HG03571 (cell line): ENCODE data around the gene BACH1.

Experiments used
- ATAC-seq: cut with Tn5 transposase; IDR thresholded peaks from one replicate; pipeline ENCODE4 v1.9.1; 2021; ENCODE audit not compliant: unreplicated experiment

Gene BACH1

DNA sequence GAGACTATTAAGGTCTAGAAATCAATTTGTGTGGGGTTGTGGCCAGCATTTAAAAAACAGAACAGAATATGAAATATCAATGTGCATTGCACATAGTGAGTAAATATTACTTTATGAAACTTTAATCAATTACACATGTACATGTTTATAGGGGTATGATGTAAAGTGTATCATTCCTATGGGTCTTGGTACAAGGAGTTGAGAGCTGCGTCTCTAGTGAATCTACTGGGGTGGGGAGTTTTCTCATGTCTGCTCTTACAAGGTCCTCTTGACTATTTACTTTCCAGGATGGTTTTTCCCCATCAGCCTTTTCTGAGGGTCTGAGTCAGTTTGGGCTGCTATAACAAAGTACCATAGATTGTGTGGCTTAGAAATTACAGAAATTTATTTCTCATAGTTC is 75.8 kb downstream of the BACH1 start:
- no peak for ATAC-seq

DNA sequence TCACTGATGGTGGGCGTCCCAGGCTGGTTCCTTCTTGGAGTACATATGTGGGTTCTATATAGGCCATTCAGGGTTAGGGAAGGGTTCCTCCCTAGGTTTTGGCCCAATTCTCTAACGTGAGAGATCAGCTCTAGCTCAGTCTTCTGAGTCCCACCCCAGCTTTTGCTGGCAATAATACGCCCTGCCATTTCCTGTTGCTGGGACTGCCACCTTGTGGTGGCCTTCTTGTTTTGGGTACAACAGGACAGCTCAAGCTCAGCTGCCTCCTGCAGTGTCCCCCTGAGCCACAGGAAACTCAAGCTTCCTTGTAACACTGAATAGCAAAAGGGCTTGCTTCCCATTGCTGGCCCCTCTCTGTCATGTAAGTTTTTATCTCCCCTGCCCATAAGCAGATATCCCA is 77.8 kb downstream of the BACH1 start:
- ATAC-seq: no peak

DNA sequence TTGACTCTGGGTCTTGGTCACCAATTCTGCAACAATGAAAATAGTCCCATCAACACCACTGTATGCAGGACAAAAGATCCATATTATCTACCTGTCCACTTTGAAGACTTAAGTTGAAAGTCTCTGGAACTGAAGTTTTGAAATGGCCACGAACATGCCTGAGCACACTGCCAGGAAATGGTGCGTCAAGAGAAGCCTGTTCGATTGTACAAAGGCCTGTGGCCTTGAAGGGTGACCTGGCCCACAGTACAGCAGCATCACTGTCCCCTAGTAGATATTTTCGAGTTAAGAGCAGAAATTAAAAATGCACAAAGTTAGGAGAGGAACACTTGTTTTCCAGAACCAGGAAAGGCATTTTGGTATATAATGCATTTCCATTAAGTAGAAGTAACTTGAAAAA is 78.5 kb downstream of the BACH1 start:
- no peak for ATAC-seq

DNA sequence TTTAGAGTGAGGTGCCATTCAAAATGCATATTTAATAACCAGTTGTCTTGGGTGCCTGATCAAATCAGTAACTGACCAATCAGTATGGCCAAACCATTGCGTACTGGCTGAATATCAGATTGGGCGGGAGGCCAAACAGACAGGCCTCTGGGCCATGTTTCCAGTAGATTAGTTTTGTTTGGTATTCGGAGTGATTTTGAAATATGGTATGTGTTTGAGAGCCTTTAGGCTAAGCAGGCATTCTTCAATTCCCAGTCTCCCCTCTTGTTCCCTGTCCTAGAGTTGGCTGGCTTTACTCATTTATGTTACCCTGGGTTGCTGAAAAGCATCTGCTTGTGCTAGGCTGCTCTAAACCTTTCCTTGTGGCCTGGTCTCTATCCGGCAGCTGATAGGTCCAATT is 80.1 kb downstream of the BACH1 start:
- no peak for ATAC-seq

DNA sequence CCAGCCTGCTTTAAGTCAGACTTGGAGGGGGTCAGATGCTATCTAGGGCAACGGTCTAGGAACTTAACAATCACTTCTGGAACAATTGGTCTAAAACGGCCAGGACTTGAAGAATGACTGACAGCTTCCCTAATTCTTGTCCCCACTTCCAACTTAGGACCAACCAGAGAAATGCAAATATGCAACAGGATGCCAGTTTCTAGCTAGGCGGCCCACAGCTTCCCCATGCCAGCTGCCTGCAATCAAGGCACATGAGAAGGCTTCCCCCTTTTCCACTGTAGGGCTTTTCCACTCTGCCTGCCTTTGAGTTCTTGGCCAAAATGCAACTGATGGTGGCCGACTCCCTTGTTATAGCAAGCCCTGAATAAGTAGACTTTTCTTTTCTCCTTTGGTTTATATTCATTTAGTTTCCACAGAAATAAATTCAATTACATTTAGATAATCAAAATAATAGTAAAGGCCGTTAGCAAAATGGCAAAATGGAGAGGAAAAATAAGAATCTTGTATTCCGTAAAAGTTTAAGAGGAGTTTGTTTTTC is 80.9 kb downstream of the BACH1 start:
- ATAC-seq: no peak

DNA sequence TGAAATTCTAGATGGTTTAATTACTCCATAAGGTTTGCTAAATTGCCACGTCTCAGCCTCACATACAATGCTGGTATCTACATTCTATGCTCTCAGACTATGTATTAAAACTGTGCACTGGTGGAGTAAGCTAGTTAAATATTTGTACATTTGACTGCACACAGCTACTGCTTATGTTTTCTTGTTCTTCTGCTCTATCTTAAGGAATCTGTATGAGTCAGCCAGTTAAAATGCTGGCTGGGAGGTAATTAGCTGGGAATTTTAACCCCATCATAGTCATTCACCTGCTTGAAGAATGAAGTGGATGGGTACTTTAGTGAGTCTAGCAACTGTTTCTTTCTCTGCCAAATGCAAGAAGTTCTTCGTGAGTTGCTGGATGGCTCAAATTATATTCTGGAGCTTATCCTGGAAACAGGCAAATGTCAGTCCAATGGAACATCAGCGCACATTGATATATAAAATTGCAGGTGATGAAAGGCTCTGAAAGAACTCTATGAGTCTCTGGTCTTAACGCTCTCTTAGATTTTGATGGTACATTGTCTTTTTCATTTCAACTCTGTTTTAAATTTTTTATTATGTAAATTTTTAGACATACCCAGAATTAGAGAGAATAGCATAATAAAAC is 83.4 kb downstream of the BACH1 start:
- no peak for ATAC-seq

DNA sequence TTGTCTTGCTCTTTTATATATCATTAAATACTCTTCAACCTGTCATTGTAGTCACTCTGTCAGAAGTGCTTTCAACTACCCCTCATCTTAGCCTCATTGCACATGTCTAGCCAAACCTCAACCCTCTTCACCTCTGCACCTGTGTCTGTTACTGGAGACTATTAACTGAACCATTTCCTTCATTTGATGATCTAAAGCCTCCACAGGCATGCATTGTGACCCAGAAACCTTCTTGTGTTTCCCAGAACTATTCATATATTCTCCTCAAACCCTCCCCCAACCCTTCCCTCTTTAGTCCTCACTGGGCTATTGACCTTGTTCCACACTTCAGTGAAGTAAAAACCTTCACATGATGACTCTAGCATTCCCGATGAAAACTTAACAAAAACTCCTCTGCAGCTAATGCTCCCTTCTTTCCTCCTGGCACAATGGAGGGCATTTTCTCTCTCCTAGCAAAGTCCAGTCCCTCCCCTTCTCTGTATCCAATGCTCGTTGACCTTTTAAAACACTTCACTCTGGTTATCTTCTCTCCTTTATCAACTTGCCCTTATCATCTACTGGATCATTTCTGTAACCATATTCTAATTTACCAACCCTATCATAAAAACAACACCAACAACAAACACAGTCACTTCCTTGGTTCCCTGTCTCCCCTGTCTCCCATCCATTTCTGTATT is 86.1 kb downstream of the BACH1 start:
- ATAC-seq: no peak

DNA sequence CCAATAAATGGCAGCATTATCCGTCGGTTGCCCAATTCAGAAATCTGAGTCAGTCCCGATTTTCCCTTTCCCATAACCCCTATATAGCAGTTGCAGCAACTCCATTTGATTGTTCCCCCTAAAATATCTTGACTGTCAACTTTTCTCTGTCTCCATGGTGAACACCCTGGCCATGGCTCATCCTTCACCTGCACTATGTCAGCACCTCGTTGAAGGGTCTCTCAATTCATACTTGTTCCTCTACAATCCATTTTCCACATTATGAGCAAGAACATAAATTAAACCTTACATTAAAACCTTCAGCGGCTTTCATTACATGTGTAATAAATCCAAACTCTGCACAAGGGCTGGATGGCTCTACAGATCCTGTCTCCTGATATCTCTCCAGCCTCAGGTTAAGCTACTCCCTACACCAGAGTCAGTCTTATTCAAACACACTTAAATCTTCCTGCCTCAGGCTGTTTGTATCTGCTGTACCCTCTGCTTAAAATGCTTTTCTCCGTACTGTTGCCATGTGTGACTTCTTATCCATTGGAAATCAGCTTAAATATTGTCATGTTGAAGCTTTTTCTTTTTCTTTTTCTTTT is 87.3 kb downstream of the BACH1 start:
- no peak for ATAC-seq

DNA sequence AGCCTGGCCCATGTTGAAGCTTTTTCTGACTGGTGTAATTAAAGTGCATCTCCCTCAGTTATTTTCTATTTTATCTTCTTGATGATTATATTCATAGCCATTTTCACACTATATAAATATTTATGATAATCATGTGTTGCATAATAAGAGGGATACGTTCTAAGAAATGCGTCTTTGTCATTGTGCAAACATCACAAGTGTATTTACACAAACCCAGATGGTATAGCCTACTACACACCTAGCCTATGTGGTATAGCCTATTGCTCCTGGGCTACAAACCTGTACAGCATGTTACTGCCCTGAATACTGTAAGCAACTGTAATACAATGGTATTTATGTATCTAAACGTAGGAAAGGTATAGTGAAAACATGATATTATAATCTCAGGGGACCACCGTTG is 88.1 kb downstream of the BACH1 start:
- ATAC-seq: no peak

DNA sequence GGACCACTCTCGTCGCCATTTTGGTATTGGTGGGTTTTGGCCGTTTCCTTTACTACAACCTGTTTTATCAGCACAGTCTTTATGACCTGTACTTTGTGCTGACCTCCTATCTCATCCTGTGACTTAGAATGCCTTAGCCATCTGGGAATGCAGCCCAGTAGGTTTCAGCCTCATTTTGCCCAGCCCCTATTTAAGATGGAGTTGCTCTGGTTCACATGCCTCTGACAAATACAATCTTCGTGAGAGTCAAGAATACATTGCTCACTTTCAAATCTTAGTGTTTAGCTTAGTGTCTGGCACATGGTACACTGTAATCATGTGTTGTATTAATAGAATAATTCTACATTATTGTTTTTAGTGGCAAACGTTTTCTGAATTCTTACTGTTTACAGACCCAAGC is 88.9 kb downstream of the BACH1 start:
- ATAC-seq: no peak

DNA sequence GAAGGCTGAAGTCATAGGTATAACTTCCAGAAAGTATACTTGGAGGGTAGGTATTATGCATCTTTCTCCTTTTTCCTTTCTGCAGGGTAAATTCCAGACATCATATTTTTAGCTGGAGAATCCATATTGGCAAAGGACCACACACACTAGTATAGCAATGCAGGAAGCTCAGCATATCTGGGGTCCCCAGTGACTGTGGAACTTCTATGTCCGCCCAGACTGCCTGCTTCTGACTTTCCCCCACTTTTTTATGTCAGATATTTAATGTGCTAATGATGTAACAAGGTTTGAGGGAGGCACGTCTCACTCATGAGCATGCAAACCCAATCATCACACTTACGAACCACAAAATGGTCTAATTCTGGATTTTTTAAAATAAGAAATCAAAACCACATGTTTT is 90.4 kb downstream of the BACH1 start:
- ATAC-seq: no peak

DNA sequence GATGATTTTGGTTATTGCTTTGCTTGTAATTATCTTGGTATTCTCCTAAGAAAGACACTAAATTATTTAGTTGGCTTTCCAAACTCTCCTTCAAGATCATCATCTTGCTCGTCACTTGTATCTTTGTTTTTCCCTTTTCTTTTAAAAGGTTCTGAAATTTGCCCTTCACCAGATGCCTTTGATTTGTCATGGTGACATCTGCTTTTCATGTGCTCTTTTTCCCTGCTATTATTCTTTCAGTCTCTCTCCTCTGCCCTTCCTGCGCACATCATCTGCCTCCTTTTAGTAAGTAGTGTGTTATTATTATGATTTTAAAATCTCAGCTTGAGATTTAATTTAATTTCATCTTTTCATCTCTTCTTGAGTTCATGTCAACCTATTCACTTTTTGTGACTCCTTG is 92.1 kb downstream of the BACH1 start:
- ATAC-seq: no peak

DNA sequence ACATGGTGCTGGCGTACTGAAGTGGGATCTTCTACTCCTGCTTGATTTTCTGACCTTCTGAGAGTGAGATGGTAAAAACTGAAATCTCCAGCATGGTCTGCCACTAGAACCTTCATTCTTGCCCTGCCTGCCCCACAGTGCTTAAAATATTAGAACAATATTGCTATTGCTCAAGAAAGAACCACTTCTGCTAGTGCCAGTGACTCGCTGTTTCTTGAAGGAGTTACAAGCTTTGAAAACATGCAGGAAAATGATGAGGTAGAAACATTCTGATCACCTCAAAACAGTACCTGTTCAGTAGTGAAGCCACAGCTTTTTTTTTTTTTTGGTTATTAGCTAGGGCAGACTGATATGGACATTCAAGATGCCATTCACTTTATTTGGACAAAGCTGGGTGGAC is 95.3 kb downstream of the BACH1 start:
- ATAC-seq: no peak
